Measurements from ENCODE around the gene MFAP1. TPM values are rescaled to one million over a fixed set of nuclear protein-coding genes. Genes with fewer than 3 reads are reported as not detected.
"Not testable (repeated sequence)": the region's sequence is repeated elsewhere in the genome, so short reads cannot be mapped to it uniquely, and the experiment has no call there.

Gene MFAP1
- total RNA-seq, 2 experiments from 2014 or later: 39.8 to 43.1 TPM

DNA sequence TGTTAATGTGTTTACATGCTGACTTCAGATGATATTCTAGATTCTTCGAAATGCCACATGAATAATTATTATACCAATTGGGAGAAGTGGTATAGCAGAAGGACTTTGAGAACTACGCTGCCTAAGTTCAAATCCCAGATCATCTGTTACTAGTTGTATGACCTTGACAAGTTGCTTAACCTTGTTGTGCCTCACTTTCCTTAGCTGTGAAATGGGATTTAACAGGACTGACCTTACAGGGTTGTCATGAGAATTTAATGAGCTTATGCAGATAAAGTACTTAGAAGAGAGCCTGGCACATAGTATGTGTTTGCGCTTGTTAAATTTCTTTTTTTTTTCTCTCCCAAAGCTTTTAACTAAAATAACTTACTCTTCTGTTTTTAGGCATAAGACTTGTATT is 26.8 kb upstream of the MFAP1 start:
- H3K4me3 Mint-ChIP-seq: no peak overlapping the region
- DNase-seq (no peak), ATAC-seq (no peak)
- H3K4me1 Mint-ChIP-seq (ENCODE audit: low read depth): no peaks in the 10 kb centered on the region
- ChIA-PET POLR2A (interaction anchor here (0.6 to 1.3 kb wide), 4 partner anchors 10 to 653 kb away, joined by 3 read pairs; partner anchors contain the start of gene HYPK), CTCF (no interaction called here)
- TF ChIP-seq, protein P1, sequence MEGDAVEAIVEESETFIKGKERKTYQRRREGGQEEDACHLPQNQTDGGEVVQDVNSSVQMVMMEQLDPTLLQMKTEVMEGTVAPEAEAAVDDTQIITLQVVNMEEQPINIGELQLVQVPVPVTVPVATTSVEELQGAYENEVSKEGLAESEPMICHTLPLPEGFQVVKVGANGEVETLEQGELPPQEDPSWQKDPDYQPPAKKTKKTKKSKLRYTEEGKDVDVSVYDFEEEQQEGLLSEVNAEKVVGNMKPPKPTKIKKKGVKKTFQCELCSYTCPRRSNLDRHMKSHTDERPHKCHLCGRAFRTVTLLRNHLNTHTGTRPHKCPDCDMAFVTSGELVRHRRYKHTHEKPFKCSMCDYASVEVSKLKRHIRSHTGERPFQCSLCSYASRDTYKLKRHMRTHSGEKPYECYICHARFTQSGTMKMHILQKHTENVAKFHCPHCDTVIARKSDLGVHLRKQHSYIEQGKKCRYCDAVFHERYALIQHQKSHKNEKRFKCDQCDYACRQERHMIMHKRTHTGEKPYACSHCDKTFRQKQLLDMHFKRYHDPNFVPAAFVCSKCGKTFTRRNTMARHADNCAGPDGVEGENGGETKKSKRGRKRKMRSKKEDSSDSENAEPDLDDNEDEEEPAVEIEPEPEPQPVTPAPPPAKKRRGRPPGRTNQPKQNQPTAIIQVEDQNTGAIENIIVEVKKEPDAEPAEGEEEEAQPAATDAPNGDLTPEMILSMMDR (IDR thresholded peaks at IDR 0.05): no peak
- H3K27ac Mint-ChIP-seq: no peak overlapping the region
- no peaks in the 10 kb centered on the region for H3K27me3 Mint-ChIP-seq
- H3K36me3 Mint-ChIP-seq (ENCODE audit: low read depth): peaks cover 50% of the 10 kb centered on the region
- intact Hi-C loops (cut with micrococcal nuclease): no loop called here
- no peaks in the 10 kb centered on the region for H3K9me3 Mint-ChIP-seq

DNA sequence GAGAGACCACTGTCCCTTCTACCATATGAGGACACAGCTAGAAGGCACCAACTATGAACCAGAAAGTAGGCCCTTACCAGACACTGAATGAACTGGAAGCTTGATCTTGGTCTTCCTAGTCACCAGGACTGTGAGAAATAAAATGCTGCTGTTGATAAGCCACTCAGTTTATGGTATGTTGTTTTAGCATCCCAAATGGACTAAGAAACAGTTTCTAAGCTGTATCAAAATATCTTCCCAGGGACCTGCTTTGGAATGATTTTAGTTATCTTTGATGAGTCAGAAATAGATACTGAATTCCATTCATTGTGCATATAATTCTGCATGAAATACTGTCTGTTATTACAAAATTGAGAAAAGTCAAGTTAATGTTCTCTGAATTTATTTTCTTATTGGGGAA is 20.9 kb upstream of the MFAP1 start:
- peaks cover 53% of the 10 kb centered on the region for H3K36me3 Mint-ChIP-seq (ENCODE audit: low read depth)
- intact Hi-C loops (cut with micrococcal nuclease): no loop called here
- no peak overlapping the region for H3K27ac Mint-ChIP-seq
- no peaks in the 10 kb centered on the region for H3K9me3 Mint-ChIP-seq
- H3K27me3 Mint-ChIP-seq: no peaks in the 10 kb centered on the region
- no peaks in the 10 kb centered on the region for H3K4me1 Mint-ChIP-seq (ENCODE audit: low read depth)
- DNase-seq (no peak), ATAC-seq (no peak)
- TF ChIP-seq, protein P1 (IDR thresholded peaks at IDR 0.05): no peak
- POLR2A ChIA-PET: no interaction called here
- CTCF ChIA-PET: no interaction called here
- H3K4me3 Mint-ChIP-seq: no peak overlapping the region

DNA sequence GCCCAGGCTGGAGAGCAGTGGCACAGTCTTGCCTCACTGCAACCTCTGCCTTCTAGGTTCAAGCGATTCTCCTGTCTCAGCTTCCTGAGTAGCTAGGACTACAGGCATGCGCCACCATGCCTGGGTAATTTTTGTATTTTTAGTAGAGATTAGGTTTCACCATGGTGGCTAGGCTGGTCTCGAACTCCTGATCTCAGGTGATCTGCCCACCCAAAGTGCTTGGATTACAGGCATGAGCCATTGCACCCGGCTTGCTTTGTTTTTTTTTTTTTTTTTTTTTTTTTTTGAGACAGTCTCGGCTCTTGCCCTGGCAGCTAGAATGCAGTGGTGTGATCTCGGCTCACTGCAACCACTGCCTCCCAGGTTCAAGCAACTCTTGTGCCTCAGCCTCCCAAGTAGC is 8.0 kb upstream of the MFAP1 start:
- Mint-ChIP-seq H3K36me3 (ENCODE audit: low read depth) (peaks cover 57% of the 10 kb centered on the region), H3K4me1 (ENCODE audit: low read depth) (peaks cover 32% of the 10 kb centered on the region)
- CTCF ChIA-PET; H3K27ac Mint-ChIP-seq; H3K4me3 Mint-ChIP-seq; ATAC-seq; intact Hi-C loops (cut with micrococcal nuclease); H3K27me3 Mint-ChIP-seq; H3K9me3 Mint-ChIP-seq; DNase-seq: not testable (repeated sequence)
- POLR2A ChIA-PET: interaction anchor here (1.1 to 1.5 kb wide), 5 partner anchors 8 to 78 kb away, joined by 3 to 4 read pairs (median 3); partner anchors contain the start of gene MFAP1

DNA sequence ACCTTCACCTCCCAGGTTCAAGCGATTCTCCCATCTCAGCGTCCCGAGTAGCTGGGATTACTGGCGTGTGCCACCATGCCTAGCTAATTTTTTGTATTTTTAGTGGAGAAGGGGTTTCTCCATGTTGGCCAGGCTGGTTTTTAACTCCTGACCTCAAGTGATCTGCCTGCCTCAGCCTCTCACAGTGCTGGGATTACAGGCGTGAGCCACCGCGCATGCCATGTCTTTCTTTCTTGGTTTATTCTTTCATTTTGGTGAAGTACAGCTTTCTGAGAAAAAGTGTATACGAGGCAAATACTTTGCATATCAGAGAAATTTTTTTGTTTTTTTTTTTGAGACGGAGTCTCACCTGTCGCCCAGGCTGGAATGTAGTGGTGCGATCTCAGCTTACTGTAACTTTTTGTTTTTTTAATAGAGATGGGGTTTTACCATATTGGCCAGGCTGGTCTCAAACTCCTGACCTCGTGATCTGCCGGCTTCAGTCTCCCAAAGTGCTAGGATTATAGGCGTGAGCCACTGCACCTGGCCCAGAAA is 7.1 kb upstream of the MFAP1 start:
- peaks cover 32% of the 10 kb centered on the region for H3K4me1 Mint-ChIP-seq (ENCODE audit: low read depth)
- H3K9me3 Mint-ChIP-seq; H3K27me3 Mint-ChIP-seq; ATAC-seq; H3K27ac Mint-ChIP-seq; H3K4me3 Mint-ChIP-seq; DNase-seq; intact Hi-C loops (cut with micrococcal nuclease): not testable (repeated sequence)
- H3K36me3 Mint-ChIP-seq (ENCODE audit: low read depth): peaks cover 61% of the 10 kb centered on the region
- ChIA-PET POLR2A (interaction anchor here (0.9 to 1.5 kb wide), 7 partner anchors 10 to 85 kb away, joined by 3 to 5 read pairs (median 4); partner anchors contain the start of gene PDIA3), CTCF (interaction anchor here (0.7 kb wide), 1 partner anchor 11 kb away, joined by 4 read pairs; no protein-coding TSS in a partner anchor)

DNA sequence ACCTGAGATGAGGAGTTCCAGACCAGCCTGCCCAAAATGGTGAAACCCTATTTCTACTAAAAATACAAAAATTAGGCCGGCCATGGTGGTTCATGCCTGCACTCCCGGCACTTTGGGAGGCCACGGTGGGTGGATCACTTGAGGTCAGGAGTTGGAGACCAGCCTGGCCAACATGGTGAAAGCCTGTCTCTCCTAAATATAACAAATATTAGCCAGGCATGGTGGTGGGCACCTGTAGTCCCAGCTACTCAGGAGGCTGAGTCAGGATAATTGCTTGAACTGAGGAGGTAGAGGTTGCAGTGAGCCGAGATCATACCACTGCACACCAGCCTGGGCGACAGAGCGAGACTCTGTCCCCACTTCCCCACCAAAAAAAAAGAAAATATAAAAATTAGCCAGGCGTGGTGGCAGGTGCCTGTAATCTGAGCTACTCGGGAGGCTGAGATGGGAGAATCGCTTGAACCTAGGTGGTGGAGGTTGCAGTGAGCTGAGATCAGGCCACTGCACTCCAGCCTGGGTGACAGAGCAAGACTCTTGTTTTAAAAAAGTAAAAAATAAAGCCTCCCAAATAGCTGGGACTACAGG is 6.3 kb upstream of the MFAP1 start:
- intact Hi-C loops (cut with micrococcal nuclease); H3K9me3 Mint-ChIP-seq; H3K4me3 Mint-ChIP-seq; DNase-seq; H3K27me3 Mint-ChIP-seq; ATAC-seq; H3K27ac Mint-ChIP-seq: not testable (repeated sequence)
- POLR2A ChIA-PET: interaction anchor here (1.3 kb wide), 1 partner anchor 11 kb away, joined by 5 read pairs; no protein-coding TSS in a partner anchor
- Mint-ChIP-seq H3K36me3 (ENCODE audit: low read depth) (peaks cover 56% of the 10 kb centered on the region), H3K4me1 (ENCODE audit: low read depth) (peaks cover 38% of the 10 kb centered on the region)
- CTCF ChIA-PET: interaction anchor here (0.7 kb wide), 1 partner anchor 10 kb away, joined by 4 read pairs; no protein-coding TSS in a partner anchor

DNA sequence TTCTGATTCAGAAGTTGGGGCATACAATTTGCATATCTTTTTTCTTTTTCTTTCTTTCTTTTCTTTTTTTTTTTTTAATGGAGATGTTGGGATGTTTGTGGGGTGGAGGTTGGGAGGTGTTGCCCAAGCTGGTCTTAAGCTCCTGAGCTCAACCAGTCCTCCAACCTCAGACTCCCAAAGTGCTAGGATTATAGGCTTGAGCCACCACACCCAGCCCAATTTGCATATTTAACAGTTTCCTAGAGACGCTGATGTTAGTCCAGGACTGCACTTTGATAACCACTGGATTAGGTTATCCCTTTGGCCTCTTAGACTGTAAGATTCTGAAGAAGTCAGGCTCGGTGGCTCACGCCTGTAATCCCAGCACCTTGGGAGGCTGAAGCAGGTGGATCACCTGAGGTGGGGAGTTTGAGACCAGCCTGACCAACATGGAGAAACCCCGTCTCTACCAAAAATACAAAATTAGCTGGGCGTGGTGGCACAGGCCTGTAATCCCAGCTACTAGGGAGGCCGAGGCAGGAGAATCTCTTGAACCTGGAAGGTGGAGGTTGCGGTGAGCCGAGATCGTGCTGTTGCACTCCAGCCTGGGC is 5.6 kb upstream of the MFAP1 start:
- CTCF ChIA-PET; intact Hi-C loops (cut with micrococcal nuclease); H3K27ac Mint-ChIP-seq; POLR2A ChIA-PET; DNase-seq; ATAC-seq; H3K9me3 Mint-ChIP-seq; H3K27me3 Mint-ChIP-seq: not testable (repeated sequence)
- Mint-ChIP-seq H3K4me3 (peak overlapping the region; percentile 22), H3K4me1 (ENCODE audit: low read depth) (peaks cover 40% of the 10 kb centered on the region), H3K36me3 (ENCODE audit: low read depth) (peaks cover 53% of the 10 kb centered on the region)

All from activated CD8-positive, alpha-beta T cell treated with anti-CD3 and anti-CD28 coated beads for 36 hours (primary cell).